Urinary bladder (tissue), 4 donors: ENCODE results near the gene MCM3AP. TPM values are rescaled to one million over a fixed set of nuclear protein-coding genes. Genes with fewer than 3 reads are reported as not detected.

ENCODE experiments used
- DNase-seq: peaks from one replicate; pipeline ENCODE4 v3.0.0-alpha.2; 2015; ENCODE audit errors: extremely low spot score
- H3K27ac ChIP-seq: one replicate; pipeline ENCODE4 v1.5.1; 2013; ENCODE audit warnings: low read depth, mild to moderate bottlenecking, moderate library complexity
- H3K36me3 ChIP-seq: one replicate; pipeline ENCODE4 v1.6.1; 2013; ENCODE audit warnings: mild to moderate bottlenecking, moderate library complexity; ENCODE audit not compliant: insufficient read depth
- H3K4me1 ChIP-seq: one replicate; pipeline ENCODE4 v1.6.1; 2013; ENCODE audit warnings: mild to moderate bottlenecking, moderate library complexity; ENCODE audit not compliant: insufficient read depth
- H3K4me3 ChIP-seq: one replicate; pipeline ENCODE4 v1.5.1; 2013; ENCODE audit warnings: low read depth, low read length
- WGBS: extraction: QIAGEN DNeasy Blood & Tissue Kit; methylation state at CpG from one replicate; pipeline ENCODE4 v1.1.7; 2013; 5-methylcytosine and 5-hydroxymethylcytosine counted together
- polyA plus RNA-seq: library from polyadenylated mRNA; stranded (reverse); fragments of 200-250 nt; gene quantifications from one replicate; pipeline ENCODE4 v1.2.3, GENCODE V29; 2013
- total RNA-seq: library from RNA; depleted of rRNA; stranded (reverse); fragments of >200 nt; gene quantifications from one replicate; pipeline ENCODE4 v1.2.3, GENCODE V29; 2014
- donor health status: healthy with polysubstance abuse.
- donor health status: healthy.

Gene MCM3AP
- total RNA-seq (65.0 TPM), polyA plus RNA-seq (52.9 TPM)

DNA sequence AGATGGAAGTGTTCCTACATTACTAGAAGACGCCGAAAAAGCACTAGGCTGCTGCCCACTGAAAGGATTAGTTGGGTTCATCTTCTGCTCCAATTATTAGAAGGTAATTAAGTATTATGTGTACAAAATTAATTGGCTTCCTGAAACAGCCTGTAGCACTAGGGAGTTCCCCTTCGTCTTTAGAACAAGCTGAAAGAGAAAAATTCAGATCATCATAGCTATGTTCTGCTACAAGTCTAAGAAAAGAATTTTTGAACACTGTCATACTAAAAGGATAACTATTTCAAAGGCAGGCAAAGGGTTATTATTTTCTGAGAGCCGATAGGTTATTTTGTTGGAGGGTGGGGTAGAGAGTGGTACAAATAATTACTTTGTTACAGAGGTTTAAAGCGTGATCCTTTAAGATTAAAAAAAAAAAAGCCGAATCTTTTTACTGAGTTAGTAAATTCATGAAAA lies at the start of gene MCM3AP:
Gene MCM3AP, minus strand, starts transcription at position 406 of the 456 bp plus-strand sequence. Its CDS starts 325 bp downstream, at position 81.
- 34% methylated on average over 6 of the region's 6 CpGs for WGBS
- DNase-seq, result no peak
- Histone ChIP-seq H3K36me3 (no peaks in the 10 kb centered on the region), H3K4me3 (peak within 1 kb of the TSS; percentile 93), H3K27ac (peak within 1 kb of the TSS; percentile 94), H3K4me1 (peaks cover 3% of the 10 kb centered on the region)

- no peak for DNase-seq
- no peaks in the 10 kb centered on the region for H3K4me1 ChIP-seq
- no peak overlapping the region for H3K4me3 ChIP-seq
- 94% methylated on average over 12 of the region's 12 CpGs for WGBS
- no peak overlapping the region for H3K27ac ChIP-seq
- H3K36me3 ChIP-seq, result peaks cover 4% of the 10 kb centered on the region
Measured at GRCh38 chr21:46334351-46335140, 49.1 kb upstream of the MCM3AP start.

GRCh38 chr21:46329796-46330195 lies 44.4 kb upstream of the MCM3AP start:
- no peak overlapping the region for H3K4me3 ChIP-seq
- peaks cover 2% of the 10 kb centered on the region for H3K36me3 ChIP-seq
- no peaks in the 10 kb centered on the region for H3K4me1 ChIP-seq
- no peak for DNase-seq
- WGBS, result 97% methylated on average over 2 of the region's 2 CpGs
- H3K27ac ChIP-seq, result no peak overlapping the region

DNA sequence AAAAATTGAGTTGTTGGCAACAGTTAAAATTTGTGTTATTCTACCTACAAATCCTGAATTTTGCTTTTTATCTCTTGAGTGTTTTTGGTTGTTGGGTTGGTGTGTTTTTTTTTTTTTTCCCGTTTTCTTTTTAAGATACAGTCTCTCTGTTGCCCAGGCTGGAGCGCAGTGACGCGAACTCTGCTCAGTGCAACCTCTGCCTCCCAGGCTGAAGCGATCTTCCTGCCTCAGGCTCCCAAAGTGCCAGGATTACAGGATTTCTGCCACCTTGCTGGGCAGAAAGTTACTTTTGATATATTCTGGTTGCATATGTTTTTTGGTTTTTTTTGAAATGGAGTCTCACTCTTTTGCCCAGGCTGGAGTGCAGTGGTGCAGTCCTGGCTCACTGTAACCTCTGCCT lies 42.7 kb upstream of the MCM3AP start:
- Histone ChIP-seq H3K36me3 (no peaks in the 10 kb centered on the region), H3K4me3 (no peak overlapping the region), H3K27ac (no peak overlapping the region), H3K4me1 (no peaks in the 10 kb centered on the region)
- DNase-seq, result no peak
- WGBS, result 79% methylated on average over 5 of the region's 5 CpGs

DNA sequence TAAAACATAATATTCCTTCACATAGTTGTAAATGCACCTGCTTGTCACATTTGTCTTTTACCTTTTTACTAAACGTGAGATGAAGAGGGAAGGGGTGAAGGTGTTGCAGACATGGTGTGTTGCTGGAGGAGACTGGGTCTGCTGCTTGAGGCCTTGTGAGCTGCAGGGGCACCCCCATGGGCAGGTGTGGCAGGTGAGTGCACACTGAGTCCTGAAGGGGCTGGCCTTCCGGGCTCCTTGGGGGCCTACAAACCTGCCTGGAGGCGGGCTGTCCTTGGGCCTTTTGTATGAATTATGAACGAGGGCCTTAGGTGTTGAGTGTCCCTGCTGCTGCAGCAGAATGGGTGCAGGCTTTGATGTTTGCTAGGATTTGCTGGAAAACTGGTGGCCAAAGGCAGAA lies 42.3 kb upstream of the MCM3AP start:
- Histone ChIP-seq H3K4me1 (no peaks in the 10 kb centered on the region), H3K4me3 (no peak overlapping the region), H3K36me3 (no peaks in the 10 kb centered on the region), H3K27ac (no peak overlapping the region)
- 70% methylated on average over 4 of the region's 4 CpGs for WGBS
- no peak for DNase-seq

DNA sequence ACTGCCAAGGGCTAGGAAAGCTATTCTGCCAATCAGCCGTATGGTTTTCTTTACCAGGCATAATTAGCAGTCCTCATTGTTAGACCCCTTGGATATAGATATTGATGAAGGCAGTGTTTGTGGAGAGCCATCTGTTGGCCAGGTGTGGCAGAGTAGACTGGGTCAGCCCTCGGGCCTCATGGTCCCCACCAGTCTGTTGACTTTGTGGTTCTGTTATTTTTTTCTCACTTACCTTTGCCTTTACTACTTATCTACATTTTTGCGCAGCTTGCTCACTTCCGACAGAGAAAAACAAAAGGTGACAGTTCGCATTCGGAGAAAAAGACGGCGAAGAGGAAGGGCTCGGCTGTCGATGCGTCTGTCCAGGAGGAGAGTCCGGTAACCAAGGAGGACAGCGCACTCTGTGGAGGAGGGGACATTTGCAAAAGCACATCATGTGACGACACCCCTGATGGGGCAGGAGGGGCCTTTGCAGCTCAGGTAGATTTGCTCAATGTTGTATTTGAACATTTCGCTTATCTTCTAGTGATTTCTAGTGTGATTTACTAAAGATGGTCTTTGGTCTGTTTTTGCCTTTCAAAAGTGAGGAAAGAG lies 40.8 kb upstream of the MCM3AP start:
- no peak for DNase-seq
- H3K4me1 ChIP-seq, result no peaks in the 10 kb centered on the region
- H3K36me3 ChIP-seq, result no peaks in the 10 kb centered on the region
- H3K4me3 ChIP-seq, result no peak overlapping the region
- WGBS, result 87% methylated on average over 15 of the region's 15 CpGs
- no peak overlapping the region for H3K27ac ChIP-seq

GRCh38 chr21:46325073-46325912 lies 39.9 kb upstream of the MCM3AP start:
- 8% methylated on average over 42 of the region's 43 CpGs for WGBS
- Histone ChIP-seq H3K36me3 (no peaks in the 10 kb centered on the region), H3K27ac (peak overlapping the region; percentile 90), H3K4me1 (no peaks in the 10 kb centered on the region), H3K4me3 (peak overlapping the region; percentile 79)
- no peak for DNase-seq

GRCh38 chr21:46324390-46325072 lies 39.1 kb upstream of the MCM3AP start:
- peak; percentile 51 for DNase-seq
- Histone ChIP-seq H3K4me3 (peak overlapping the region; percentile 79), H3K4me1 (no peaks in the 10 kb centered on the region), H3K27ac (peak overlapping the region; percentile 97), H3K36me3 (no peaks in the 10 kb centered on the region)
- WGBS, result under 1% methylated on average over 97 of the region's 98 CpGs

DNA sequence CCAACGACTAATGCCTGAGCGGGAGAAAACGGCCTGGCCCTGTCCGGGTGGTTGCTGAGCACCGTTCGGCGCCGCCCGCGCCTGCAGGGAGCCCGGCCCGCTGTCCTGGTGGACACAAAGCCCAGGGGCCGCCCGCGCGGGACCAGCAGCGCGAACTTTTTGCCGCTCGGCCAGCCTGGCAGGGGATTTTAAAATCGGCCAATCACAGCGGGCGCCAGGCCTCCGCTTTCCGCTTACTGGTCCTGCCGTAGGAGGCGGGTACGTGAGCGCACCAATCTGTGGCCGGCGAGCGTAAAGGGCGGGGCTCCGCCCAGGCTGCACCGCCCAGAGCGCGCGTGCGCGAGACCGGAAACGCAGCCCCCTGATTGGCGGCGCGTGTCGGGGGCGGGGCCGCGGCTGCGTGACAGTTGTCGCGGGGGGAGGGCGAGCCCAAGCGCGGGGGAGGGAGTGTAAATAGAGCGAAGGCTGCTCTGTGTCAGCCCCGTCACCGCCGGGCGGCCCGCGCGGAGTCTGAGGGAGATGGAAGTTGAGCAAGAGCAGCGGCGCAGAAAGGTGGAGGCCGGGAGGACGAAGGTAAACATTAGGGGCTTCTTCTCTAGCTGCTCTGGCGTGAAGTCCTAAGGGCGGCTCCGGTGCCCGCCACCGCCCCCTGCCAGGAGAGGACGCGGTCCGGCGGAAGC lies 38.4 kb upstream of the MCM3AP start, which contains the start of the genes C21orf58 and PCNT:
Gene C21orf58, minus strand, starts transcription at position 161 of the 680 bp plus-strand sequence. CDS start 1,132 bp downstream, outside the sequence.
Gene PCNT, plus strand, starts transcription at position 447 of the 680 bp plus-strand sequence. Its CDS starts 73 bp downstream, at position 520.
- H3K27ac ChIP-seq, result peak within 1 kb of the TSS; percentile 97
- DNase-seq, result peak; percentile 89
- WGBS, result under 1% methylated on average over 76 of the region's 76 CpGs
- H3K36me3 ChIP-seq, result no peaks in the 10 kb centered on the region
- peak within 1 kb of the TSS; percentile 79 for H3K4me3 ChIP-seq
- no peaks in the 10 kb centered on the region for H3K4me1 ChIP-seq

GRCh38 chr21:46323227-46323709 lies 37.9 kb upstream of the MCM3AP start:
- Histone ChIP-seq H3K27ac (no peak overlapping the region), H3K36me3 (no peaks in the 10 kb centered on the region), H3K4me3 (peak overlapping the region; percentile 54), H3K4me1 (no peaks in the 10 kb centered on the region)
- under 1% methylated on average over 34 of the region's 34 CpGs for WGBS
- DNase-seq, result no peak

- DNase-seq, result no peak
- 4% methylated on average over 50 of the region's 50 CpGs for WGBS
- H3K4me3 ChIP-seq, result peak overlapping the region; percentile 54
- H3K27ac ChIP-seq, result no peak overlapping the region
- no peaks in the 10 kb centered on the region for H3K36me3 ChIP-seq
- no peaks in the 10 kb centered on the region for H3K4me1 ChIP-seq
Measured at GRCh38 chr21:46322351-46323226, 37.2 kb upstream of the MCM3AP start.
